GM12878 (cell line): ENCODE results near the gene SLC6A9. TPM values are rescaled to one million over a fixed set of nuclear protein-coding genes. Genes with fewer than 3 reads are reported as not detected.

Experiments used
- ATAC-seq: fragments of 200-7000 bp; cut with Tn5 transposase; 3 replicates; pipeline ENCODE4 v1.9.1; 2020; ENCODE audit warnings: mild to moderate bottlenecking, moderate library complexity
- BruUV-seq: library from RNA; stranded (reverse); fragments of 400-500 nt; replicated peaks from 2 replicates; lab custom pipeline; 2021; lab: Mats Ljungman, UMichigan
- CTCF ChIA-PET: fragments of 300-600 bp; sonication (Branson Sonifier 250); formaldehyde crosslinking; extraction: SDS; loops from one replicate; lab custom pipeline; 2021; ENCODE audit warnings: inconsistent platforms; lab: Yijun Ruan, JAX
- POLR2A ChIA-PET: fragments of 350-600 bp; formaldehyde crosslinking; extraction: SDS; loops from one replicate; lab custom pipeline; 2021; ENCODE audit warnings: inconsistent platforms; lab: Charles Lee
- RAD21 ChIA-PET: fragments of 300-600 bp; sonication (Branson Sonifier 250); formaldehyde crosslinking; loops from one replicate; lab custom pipeline; 2023; ENCODE audit warnings: antibody characterized with exemption; ENCODE audit not compliant: unreplicated experiment; lab: Charles Lee
- SMC1A ChIA-PET: fragments of 300-600 bp; sonication (Branson Sonifier 250); formaldehyde crosslinking; loops from one replicate; lab custom pipeline; 2023; ENCODE audit not compliant: unreplicated experiment, uncharacterized antibody; lab: Charles Lee
- DNase-seq: peaks from one replicate; pipeline ENCODE4 v3.0.0-alpha.2; 2011; ENCODE audit warnings: low read depth, low spot score
- FAIRE-seq: peaks from 3 replicates; lab custom pipeline; 2011; peaks lifted over from hg19 to GRCh38; lab: Jason Lieb, UNC
- H2AFZ ChIP-seq: 2 replicates; pipeline ENCODE4 v1.6.0; 2011; ENCODE audit warnings: low read depth, low read length, control low read depth; ENCODE audit not compliant: control insufficient read depth
- H3K27ac ChIP-seq: 2 replicates; pipeline ENCODE4 v1.5.1; 2011; ENCODE audit warnings: control low read depth; ENCODE audit not compliant: control insufficient read depth, insufficient read depth
- H3K27me3 ChIP-seq, 2 experiments: replicated peaks in 1 of 2; 2 replicates each; pipeline versions ENCODE4 v1.6.0 to v1.6.1; 2011; ENCODE audit warnings: low read length in 1 of 2; ENCODE audit not compliant: control insufficient read depth in 2 of 2, insufficient read depth in 2 of 2
- H3K36me3 ChIP-seq, 2 experiments: 2 replicates each; pipeline ENCODE4 v1.5.1; 2011; ENCODE audit warnings: low read length in 1 of 2; ENCODE audit not compliant: control insufficient read depth in 2 of 2, insufficient read depth in 2 of 2
- H3K4me1 ChIP-seq: 2 replicates; pipeline ENCODE4 v1.6.1; 2011; ENCODE audit warnings: mild to moderate bottlenecking, low read length, moderate library complexity, mixed read lengths; ENCODE audit not compliant: control insufficient read depth, insufficient read depth
- H3K4me2 ChIP-seq: 2 replicates; pipeline ENCODE4 v1.6.0; 2011; ENCODE audit warnings: control low read depth; ENCODE audit not compliant: control insufficient read depth, insufficient read depth
- H3K4me3 ChIP-seq: fragments of 200-600 bp; sonication (generic); 2 replicates; pipeline ENCODE4 v1.5.1; 2016
- H3K79me2 ChIP-seq: 2 replicates; pipeline ENCODE4 v1.6.0; 2011; ENCODE audit warnings: low read length; ENCODE audit not compliant: control insufficient read depth, insufficient read depth
- H3K9ac ChIP-seq: 2 replicates; pipeline ENCODE4 v1.8.0; 2011; ENCODE audit warnings: low read length, control low read depth, mixed read lengths; ENCODE audit not compliant: control insufficient read depth, insufficient read depth
- H3K9me3 ChIP-seq: replicated peaks from 3 replicates; pipeline ENCODE4 v1.5.1; 2011; ENCODE audit warnings: mild to moderate bottlenecking, low read length; ENCODE audit not compliant: control insufficient read depth, insufficient read depth
- H4K20me1 ChIP-seq: 2 replicates; pipeline ENCODE4 v1.6.0; 2011; ENCODE audit not compliant: control insufficient read depth, insufficient read depth
- CBFB ChIP-seq: IDR thresholded peaks from 2 replicates; pipeline ENCODE4 v1.6.1; 2016; ENCODE audit warnings: antibody characterized with exemption, low read depth
- IRF5 ChIP-seq: fragments of 450-650 bp; IDR thresholded peaks from 2 replicates; pipeline ENCODE4 v1.6.1; 2017; ENCODE audit warnings: borderline replicate concordance
- MEF2B ChIP-seq: fragments of 450-650 bp; IDR thresholded peaks from 2 replicates; pipeline ENCODE4 v1.6.1; 2018; ENCODE audit warnings: mild to moderate bottlenecking, moderate library complexity; ENCODE audit not compliant: partially characterized antibody, poor library complexity, severe bottlenecking
- SIX5 ChIP-seq: IDR thresholded peaks from 2 replicates; pipeline ENCODE4 v1.6.1; 2011; ENCODE audit warnings: mild to moderate bottlenecking, low read depth, low read length, moderate library complexity; ENCODE audit not compliant: severe bottlenecking
- SUPT20H ChIP-seq: IDR thresholded peaks from 2 replicates; pipeline ENCODE4 v1.6.1; 2011; ENCODE audit warnings: low read depth, mild to moderate bottlenecking, low read length, moderate library complexity, borderline replicate concordance; ENCODE audit not compliant: control insufficient read depth
- YY1 ChIP-seq: IDR thresholded peaks from 2 replicates; pipeline ENCODE4 v1.6.1; 2011; ENCODE audit warnings: low read depth, mild to moderate bottlenecking, low read length
- WGBS: methylation state at CpG from one replicate; pipeline ENCODE4 v1.1.6; 2016; ENCODE audit warnings: low lambda C conversion rate; ENCODE audit not compliant: insufficient replicate concordance, insufficient coverage; ENCODE audit errors: missing lambda C conversion rate; 5-methylcytosine and 5-hydroxymethylcytosine counted together
- in situ Hi-C: fragments of 300-500 bp; cut with MboI; formaldehyde crosslinking; loops from 9 replicates; pipeline ENCODE4 v1.14.3; 2018; ENCODE audit warnings: mixed read lengths
- intact Hi-C: fragments of 100-400 bp; cut with micrococcal nuclease; formaldehyde crosslinking; loops from one replicate; pipeline ENCODE4 v1.14.2; 2022; ENCODE audit not compliant: unreplicated experiment
- polyA plus RNA-seq, 11 experiments: library from polyadenylated mRNA; depleted of rRNA in 4 of 11; unstranded in 6 of 11; stranded (reverse) in 5 of 11; fragments of >200 nt; fragmentation: Nextera tagmentation in 4 of 11; fragmentation: Illumina TruSeq in 1 of 11; extraction: Ambion mirVana in 4 of 11; extraction: Trizol in 1 of 11; gene quantifications; 1 replicate in 1 of 11; 2 replicates in 10 of 11; pipeline versions ENCODE4 v1.2.1 to v1.2.3, GENCODE V29; 2011 to 2016; ENCODE audit warnings: inconsistent platforms in 2 of 11, missing spikeins in 2 of 11, low read depth in 1 of 11
- total RNA-seq, 4 experiments: library from RNA; depleted of rRNA in 3 of 4; stranded (reverse); fragments of >200 nt in 3 of 4; fragmentation: Illumina TruSeq in 1 of 4; extraction: Trizol in 1 of 4; gene quantifications; 2 replicates each; pipeline versions ENCODE4 v1.2.1 to v1.2.3, GENCODE V29; 2013 to 2021
- TF ChIP-seq, protein P1 (sequence below): IDR thresholded peaks from 2 replicates; pipeline ENCODE4 v1.6.1; 2011; ENCODE audit warnings: low read depth, low read length, improper control_type of control experiment, borderline replicate concordance
- TF ChIP-seq, protein P2 (sequence below): IDR thresholded peaks from 2 replicates; pipeline ENCODE4 v1.6.1; 2011; ENCODE audit warnings: borderline replicate concordance, low read depth, mild to moderate bottlenecking, moderate library complexity, low read length; ENCODE audit not compliant: insufficient read depth, poor library complexity, severe bottlenecking

Gene SLC6A9
- total and polyA plus RNA-seq, 10 of the 15 experiments (the other 5 are each of a cell fraction or from before 2014, with no cell fraction given): 0.02 to 2.0 (median 0.63) TPM

GRCh38 chr1:44053394-44053793 lies 22.1 kb upstream of the SLC6A9 start (continued):
- TF ChIP-seq, protein P1, sequence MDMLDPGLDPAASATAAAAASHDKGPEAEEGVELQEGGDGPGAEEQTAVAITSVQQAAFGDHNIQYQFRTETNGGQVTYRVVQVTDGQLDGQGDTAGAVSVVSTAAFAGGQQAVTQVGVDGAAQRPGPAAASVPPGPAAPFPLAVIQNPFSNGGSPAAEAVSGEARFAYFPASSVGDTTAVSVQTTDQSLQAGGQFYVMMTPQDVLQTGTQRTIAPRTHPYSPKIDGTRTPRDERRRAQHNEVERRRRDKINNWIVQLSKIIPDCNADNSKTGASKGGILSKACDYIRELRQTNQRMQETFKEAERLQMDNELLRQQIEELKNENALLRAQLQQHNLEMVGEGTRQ: no peak
- TF ChIP-seq SUPT20H: no peak
- no peak for TF ChIP-seq IRF5

DNA sequence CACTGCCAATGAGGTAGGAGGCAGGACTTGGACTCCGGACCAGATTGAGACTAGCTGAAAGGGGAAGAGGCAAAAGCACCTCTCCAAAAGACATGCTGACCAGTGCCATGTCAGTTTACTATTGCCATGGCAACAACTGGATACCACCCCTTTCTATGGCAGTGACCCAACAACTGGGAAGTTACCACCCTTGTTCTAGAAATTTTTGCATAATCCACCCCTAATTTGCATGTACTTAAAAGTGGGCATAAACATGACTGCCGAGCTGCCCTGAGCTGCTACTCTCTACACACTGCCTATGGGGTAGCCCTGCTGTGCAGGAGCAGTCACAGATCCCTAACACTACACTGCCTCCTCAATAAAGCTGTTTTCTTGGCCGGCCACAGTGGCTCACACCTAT lies 19.0 kb upstream of the SLC6A9 start:
- intact Hi-C loops: no loop called here
- Histone ChIP-seq H3K27ac (no peak overlapping the region), H4K20me1 (no peaks in the 10 kb centered on the region), H3K4me2 (no peak overlapping the region), H3K79me2 (no peaks in the 10 kb centered on the region), H3K36me3 (no peaks in the 10 kb centered on the region), H3K27me3 (no peaks in the 10 kb centered on the region), H3K9me3 (no peaks in the 10 kb centered on the region), H3K4me1 (no peaks in the 10 kb centered on the region), H2AFZ (no peak overlapping the region), H3K9ac (no peak overlapping the region), H3K4me3 (no peak overlapping the region)
- ATAC-seq (peak; percentile 40), FAIRE-seq (no peak), DNase-seq (no peak)
- ChIA-PET SMC1A (interaction anchor here (1.2 to 1.6 kb wide), 2 partner anchors 13 to 286 kb away, joined by 3 to 6 read pairs; no protein-coding TSS in a partner anchor), POLR2A (no interaction called here), RAD21 (interaction anchor here (2.1 kb wide), 1 partner anchor 13 kb away, joined by 6 read pairs; no protein-coding TSS in a partner anchor), CTCF (interaction anchor here (0.7 to 12.6 kb wide), 3 partner anchors 15 to 46 kb away, joined by 3 to 167 read pairs (median 79); no protein-coding TSS in a partner anchor)
- WGBS: 18% methylated on average over 3 of the region's 3 CpGs
- TF ChIP-seq CBFB (no peak), MEF2B (no peak), YY1 (no peak), SIX5 (no peak)
- TF ChIP-seq, protein P2, sequence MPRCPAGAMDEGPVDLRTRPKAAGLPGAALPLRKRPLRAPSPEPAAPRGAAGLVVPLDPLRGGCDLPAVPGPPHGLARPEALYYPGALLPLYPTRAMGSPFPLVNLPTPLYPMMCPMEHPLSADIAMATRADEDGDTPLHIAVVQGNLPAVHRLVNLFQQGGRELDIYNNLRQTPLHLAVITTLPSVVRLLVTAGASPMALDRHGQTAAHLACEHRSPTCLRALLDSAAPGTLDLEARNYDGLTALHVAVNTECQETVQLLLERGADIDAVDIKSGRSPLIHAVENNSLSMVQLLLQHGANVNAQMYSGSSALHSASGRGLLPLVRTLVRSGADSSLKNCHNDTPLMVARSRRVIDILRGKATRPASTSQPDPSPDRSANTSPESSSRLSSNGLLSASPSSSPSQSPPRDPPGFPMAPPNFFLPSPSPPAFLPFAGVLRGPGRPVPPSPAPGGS: no peak
- BruUV-seq: no TSS peak
- in situ Hi-C loops: no loop called here
